WTC11 (cell line): ENCODE results near the gene MAX.

Experiments used
- ELF4 ChIP-seq: sonication (generic); formaldehyde crosslinking; IDR thresholded peaks from 2 replicates; pipeline ENCODE4 v1.8.1; 2022; ENCODE audit warnings: low read depth, mild to moderate bottlenecking, moderate library complexity, missing genetic modification reagents
- FOXK1 ChIP-seq: sonication (generic); formaldehyde crosslinking; IDR thresholded peaks from 2 replicates; pipeline ENCODE4 v1.8.0; 2022; ENCODE audit warnings: mild to moderate bottlenecking, moderate library complexity, missing genetic modification reagents
- ZNF671 ChIP-seq: fragments of 250-450 bp; sonication (Bioruptor Pico); IDR thresholded peaks from 2 replicates; pipeline ENCODE4 v1.8.0; 2021; ENCODE audit warnings: mild to moderate bottlenecking
- TF ChIP-seq, protein P1 (sequence below): fragments of 200-600 bp; IDR thresholded peaks from 2 replicates; pipeline ENCODE4 v1.8.0; 2022; ENCODE audit warnings: antibody characterized with exemption
- TF ChIP-seq, protein P2 (sequence below): sonication (generic); formaldehyde crosslinking; IDR thresholded peaks from 2 replicates; pipeline ENCODE4 v1.8.1; 2022; ENCODE audit warnings: low read depth, missing genetic modification reagents, borderline replicate concordance
- TF ChIP-seq, protein P3 (sequence below): sonication (generic); formaldehyde crosslinking; IDR thresholded peaks from 2 replicates; pipeline ENCODE4 v1.8.1; 2023; ENCODE audit warnings: mild to moderate bottlenecking, missing genetic modification reagents, moderate library complexity
- TF ChIP-seq, protein P4 (sequence below): sonication (generic); formaldehyde crosslinking; IDR thresholded peaks from 2 replicates; pipeline ENCODE4 v1.8.0; 2022; ENCODE audit warnings: mild to moderate bottlenecking, missing genetic modification reagents

- TF ChIP-seq, protein P1, sequence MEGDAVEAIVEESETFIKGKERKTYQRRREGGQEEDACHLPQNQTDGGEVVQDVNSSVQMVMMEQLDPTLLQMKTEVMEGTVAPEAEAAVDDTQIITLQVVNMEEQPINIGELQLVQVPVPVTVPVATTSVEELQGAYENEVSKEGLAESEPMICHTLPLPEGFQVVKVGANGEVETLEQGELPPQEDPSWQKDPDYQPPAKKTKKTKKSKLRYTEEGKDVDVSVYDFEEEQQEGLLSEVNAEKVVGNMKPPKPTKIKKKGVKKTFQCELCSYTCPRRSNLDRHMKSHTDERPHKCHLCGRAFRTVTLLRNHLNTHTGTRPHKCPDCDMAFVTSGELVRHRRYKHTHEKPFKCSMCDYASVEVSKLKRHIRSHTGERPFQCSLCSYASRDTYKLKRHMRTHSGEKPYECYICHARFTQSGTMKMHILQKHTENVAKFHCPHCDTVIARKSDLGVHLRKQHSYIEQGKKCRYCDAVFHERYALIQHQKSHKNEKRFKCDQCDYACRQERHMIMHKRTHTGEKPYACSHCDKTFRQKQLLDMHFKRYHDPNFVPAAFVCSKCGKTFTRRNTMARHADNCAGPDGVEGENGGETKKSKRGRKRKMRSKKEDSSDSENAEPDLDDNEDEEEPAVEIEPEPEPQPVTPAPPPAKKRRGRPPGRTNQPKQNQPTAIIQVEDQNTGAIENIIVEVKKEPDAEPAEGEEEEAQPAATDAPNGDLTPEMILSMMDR, result no peak
- TF ChIP-seq, protein P2, sequence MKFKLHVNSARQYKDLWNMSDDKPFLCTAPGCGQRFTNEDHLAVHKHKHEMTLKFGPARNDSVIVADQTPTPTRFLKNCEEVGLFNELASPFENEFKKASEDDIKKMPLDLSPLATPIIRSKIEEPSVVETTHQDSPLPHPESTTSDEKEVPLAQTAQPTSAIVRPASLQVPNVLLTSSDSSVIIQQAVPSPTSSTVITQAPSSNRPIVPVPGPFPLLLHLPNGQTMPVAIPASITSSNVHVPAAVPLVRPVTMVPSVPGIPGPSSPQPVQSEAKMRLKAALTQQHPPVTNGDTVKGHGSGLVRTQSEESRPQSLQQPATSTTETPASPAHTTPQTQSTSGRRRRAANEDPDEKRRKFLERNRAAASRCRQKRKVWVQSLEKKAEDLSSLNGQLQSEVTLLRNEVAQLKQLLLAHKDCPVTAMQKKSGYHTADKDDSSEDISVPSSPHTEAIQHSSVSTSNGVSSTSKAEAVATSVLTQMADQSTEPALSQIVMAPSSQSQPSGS, result no peak
- TF ChIP-seq ZNF671, result no peak
- TF ChIP-seq, protein P3, sequence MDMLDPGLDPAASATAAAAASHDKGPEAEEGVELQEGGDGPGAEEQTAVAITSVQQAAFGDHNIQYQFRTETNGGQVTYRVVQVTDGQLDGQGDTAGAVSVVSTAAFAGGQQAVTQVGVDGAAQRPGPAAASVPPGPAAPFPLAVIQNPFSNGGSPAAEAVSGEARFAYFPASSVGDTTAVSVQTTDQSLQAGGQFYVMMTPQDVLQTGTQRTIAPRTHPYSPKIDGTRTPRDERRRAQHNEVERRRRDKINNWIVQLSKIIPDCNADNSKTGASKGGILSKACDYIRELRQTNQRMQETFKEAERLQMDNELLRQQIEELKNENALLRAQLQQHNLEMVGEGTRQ (CRISPR knock-in tag), result no peak
- no peak for TF ChIP-seq ELF4 (CRISPR knock-in tag)
- TF ChIP-seq FOXK1 (CRISPR knock-in tag), result no peak
- TF ChIP-seq, protein P4, sequence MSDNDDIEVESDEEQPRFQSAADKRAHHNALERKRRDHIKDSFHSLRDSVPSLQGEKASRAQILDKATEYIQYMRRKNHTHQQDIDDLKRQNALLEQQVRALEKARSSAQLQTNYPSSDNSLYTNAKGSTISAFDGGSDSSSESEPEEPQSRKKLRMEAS (CRISPR knock-in tag), result peak; percentile 13; the same call in 1 of the 2 replicates
These were observed 481 bp downstream of the MAX start for GRCh38 chr14:65101631-65102440.
